ENCODE results near the gene NAE1.

The NAE1 gene

GRCh38 chr16:66849549-66849948, 18.8 kb upstream of the NAE1 start:
- TF ChIP-seq CTCF (IDR thresholded peaks at IDR 0.05; ENCODE audit: control insufficient read depth, insufficient read depth, low read depth, low read length, missing control alignments), result no peak
- no peak for DNase-seq (ENCODE audit: low read depth)
- H3K4me3 ChIP-seq (ENCODE audit: control insufficient read depth, low read depth, low read length), result no peak overlapping the region

GRCh38 chr16:66849021-66849420, 18.2 kb upstream of the NAE1 start:
- H3K4me3 ChIP-seq (ENCODE audit: control insufficient read depth, low read depth, low read length), result no peak overlapping the region
- DNase-seq (ENCODE audit: low read depth), result no peak
- TF ChIP-seq CTCF (IDR thresholded peaks at IDR 0.05; ENCODE audit: control insufficient read depth, insufficient read depth, low read depth, low read length, missing control alignments), result no peak

- no peak for TF ChIP-seq CTCF (IDR thresholded peaks at IDR 0.05; ENCODE audit: control insufficient read depth, insufficient read depth, low read depth, low read length, missing control alignments)
- no peak overlapping the region for H3K4me3 ChIP-seq (ENCODE audit: control insufficient read depth, low read depth, low read length)
- no peak for DNase-seq (ENCODE audit: low read depth)
Observed at GRCh38 chr16:66848172-66848571, 17.4 kb upstream of the NAE1 start.

DNA sequence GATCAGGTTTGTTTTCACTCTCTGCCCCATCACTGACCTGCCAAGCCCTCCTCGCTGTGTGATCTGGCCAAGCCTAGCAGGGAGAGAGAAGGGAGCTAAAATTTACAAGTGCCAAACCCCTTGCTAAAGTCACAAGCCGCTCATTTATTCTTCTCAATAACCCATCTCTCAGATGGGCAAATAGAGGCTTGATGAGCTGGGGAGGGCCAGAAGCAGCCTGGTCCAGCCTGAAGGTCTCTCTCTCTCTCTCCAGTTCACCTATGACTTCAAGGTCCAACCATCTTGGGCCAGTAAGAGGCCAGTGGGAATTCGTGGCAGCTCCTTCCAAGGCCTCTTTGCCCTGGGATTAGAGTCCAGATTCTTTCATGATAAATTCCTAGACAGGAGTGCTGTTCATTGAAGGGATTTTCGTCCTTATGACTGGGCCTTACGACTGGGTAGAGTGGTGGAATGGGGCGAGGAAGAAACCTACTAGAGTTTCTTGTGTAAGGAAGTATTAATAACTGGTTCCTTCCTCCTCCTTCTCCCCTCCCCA, 16.8 kb upstream of the NAE1 start:
- no peak for TF ChIP-seq CTCF (IDR thresholded peaks at IDR 0.05; ENCODE audit: control insufficient read depth, insufficient read depth, low read depth, low read length, missing control alignments)
- H3K4me3 ChIP-seq (ENCODE audit: control insufficient read depth, low read depth, low read length), result no peak overlapping the region

GRCh38 chr16:66846831-66847230, 16.1 kb upstream of the NAE1 start:
- H3K4me3 ChIP-seq (ENCODE audit: control insufficient read depth, low read depth, low read length), result no peak overlapping the region
- no peak for TF ChIP-seq CTCF (IDR thresholded peaks at IDR 0.05; ENCODE audit: control insufficient read depth, insufficient read depth, low read depth, low read length, missing control alignments)
- no peak for DNase-seq (ENCODE audit: low read depth)

More for the DNA sequence above, 16.8 kb upstream of the NAE1 start:
- DNase-seq (ENCODE audit: low read depth), result no peak

DNA sequence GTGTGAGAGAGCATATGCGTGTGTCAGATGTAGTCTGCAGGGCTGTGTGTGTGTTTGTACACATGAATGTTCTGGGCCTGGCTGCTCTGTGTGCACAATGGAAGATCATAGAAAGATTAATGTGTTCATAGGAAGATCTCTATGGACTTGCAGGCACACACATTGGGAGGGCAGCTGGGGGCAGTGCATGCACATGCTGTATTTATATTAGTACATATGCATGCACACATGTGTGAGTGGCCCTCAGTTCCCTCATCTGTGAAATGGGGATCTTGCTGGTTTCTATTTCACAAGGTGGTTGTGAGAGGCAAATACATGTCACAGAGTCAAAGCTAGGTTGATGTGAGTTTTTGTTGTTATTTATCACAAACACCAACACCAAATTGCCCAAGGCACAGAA, 15.5 kb upstream of the NAE1 start:
- no peak for TF ChIP-seq CTCF (IDR thresholded peaks at IDR 0.05; ENCODE audit: control insufficient read depth, insufficient read depth, low read depth, low read length, missing control alignments)

GRCh38 chr16:66845791-66846221, 15.0 kb upstream of the NAE1 start:
- no peak for TF ChIP-seq CTCF (IDR thresholded peaks at IDR 0.05; ENCODE audit: control insufficient read depth, insufficient read depth, low read depth, low read length, missing control alignments)
- no peak overlapping the region for H3K4me3 ChIP-seq (ENCODE audit: control insufficient read depth, low read depth, low read length)
- DNase-seq (ENCODE audit: low read depth), result no peak

More for the DNA sequence above, 15.5 kb upstream of the NAE1 start:
- no peak overlapping the region for H3K4me3 ChIP-seq (ENCODE audit: control insufficient read depth, low read depth, low read length)
- DNase-seq (ENCODE audit: low read depth), result no peak

Data from AG09309 (cell line).